GM21390 (cell line): ENCODE results near the gene GOLGA8K.
"Not testable (repeated sequence)": the region's sequence is repeated elsewhere in the genome, so short reads cannot be mapped to it uniquely, and the experiment has no call there.

ENCODE experiments used
- ATAC-seq: cut with Tn5 transposase; IDR thresholded peaks from one replicate; pipeline ENCODE4 v1.9.1; 2021; ENCODE audit not compliant: unreplicated experiment

GOLGA8K gene

DNA sequence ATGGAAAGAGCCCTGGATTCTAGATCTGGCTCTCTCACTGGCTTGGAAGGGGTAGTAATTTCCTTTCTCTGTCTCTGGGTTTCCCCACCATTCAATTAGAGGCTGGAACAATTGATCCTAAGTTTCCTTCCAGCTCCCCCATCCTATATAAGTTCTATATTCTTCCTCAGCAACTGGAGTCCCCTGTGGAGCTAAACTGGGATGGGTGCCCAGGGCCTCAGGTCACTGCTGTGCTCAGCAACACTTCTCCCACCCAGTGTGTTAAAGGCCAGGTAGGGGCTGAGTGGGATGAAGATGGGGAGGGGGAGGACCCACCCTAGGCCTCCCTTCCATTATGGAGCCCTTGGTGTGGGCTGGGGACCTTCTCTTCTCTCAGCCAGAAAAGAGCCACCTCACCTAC is 46.2 kb downstream of the GOLGA8K start:
- ATAC-seq = not testable (repeated sequence)

DNA sequence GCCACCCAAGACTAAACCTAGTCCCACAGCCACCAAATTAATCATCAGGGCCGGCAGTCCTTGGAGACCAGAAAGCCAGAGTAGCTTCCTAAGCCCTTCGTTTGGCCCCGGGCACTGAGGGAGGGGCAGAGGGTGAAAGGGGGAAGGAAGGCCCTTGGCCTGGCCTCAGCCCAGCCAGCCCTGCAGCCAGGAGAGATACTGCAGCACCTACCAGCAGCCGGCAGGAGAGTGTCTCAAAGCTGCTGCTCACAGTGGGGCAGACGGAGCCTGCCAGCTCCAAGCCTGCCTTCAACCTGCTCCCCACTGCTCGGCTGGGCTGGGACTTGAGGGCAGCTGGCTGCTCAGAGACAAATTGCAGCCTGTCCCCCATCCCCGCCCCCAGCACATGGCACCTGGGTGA is 50.3 kb downstream of the GOLGA8K start:
- ATAC-seq = not testable (repeated sequence)

DNA sequence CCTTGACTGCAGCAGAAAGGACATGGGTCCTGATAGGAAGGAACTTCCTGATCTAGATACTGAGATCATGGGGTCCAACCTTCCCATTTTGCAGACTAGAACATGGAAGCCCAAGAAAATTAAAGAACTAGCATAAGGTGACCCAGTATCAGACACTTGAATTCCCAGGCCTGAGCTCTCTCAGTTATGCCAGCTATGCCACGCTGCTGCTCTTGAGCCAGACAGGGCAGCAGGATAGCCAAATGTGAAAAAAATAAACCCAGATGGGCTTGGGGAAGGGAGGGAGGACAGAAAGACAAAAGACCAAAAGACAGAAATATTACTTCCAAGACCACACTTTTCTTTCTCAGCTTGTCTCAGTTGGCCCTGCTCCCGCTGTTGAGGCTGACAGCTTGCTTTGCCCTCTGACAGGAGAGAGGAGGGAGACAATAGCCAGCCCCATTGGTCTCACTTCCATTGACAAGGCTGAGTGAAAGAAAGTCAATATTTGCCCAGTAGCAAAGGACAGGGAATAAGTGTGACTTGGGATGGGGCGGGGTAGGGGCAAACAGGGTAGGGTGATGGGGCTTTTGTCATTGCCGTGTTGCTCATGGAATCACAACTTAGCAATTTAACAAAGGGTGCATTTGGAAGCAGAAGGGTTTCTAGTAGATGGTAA is 52.4 kb downstream of the GOLGA8K start:
- not testable (repeated sequence) for ATAC-seq

DNA sequence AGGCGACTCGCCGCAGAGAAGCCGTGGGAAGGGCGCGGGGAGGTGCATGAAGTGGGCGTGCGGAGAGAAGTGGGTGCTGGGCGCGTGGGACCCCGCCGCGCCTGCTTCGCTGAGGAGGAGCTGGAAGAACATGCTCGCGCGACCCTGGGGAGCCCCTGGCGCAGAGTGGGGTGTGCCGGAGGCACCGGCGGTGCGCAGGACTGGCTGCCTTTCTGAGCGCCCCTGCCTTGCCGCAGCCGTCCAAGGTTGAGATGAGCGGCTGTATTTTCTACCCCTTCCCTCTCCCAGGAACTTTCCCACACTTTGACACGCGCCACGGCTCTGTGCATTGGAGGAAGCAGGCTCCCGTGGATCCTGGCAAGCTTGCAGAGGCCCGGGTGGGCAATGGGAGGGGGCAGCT is 56.1 kb downstream of the GOLGA8K start:
- not testable (repeated sequence) for ATAC-seq

DNA sequence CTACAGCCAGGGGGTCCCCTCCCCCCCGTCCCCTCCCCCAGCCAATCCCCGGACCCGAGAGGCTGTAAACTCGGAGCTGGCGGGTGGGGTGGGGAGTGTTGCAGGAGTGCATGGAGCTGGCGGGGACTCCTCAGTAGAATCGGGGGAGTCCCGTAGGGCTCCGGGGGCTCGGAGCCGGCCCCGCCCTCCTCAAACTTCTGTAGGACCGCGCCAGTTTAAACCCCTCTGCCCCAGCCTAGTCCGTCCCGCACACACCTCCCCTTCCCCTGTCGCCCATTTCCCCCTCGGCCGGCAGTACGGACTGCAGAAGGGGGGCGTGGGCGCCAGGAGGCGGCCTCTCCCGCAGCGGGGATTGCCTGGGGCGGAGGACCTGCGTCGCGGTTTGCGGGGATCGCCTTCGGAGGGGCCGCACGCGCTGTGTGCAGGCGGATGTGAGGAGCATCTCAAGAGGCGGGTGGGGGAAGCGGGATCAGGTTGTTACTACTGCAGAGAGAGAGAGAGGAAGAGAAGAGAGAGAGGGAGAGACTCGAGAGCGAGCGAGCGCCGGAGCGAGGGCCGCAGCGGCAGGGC is 57.0 kb downstream of the GOLGA8K start:
- ATAC-seq = not testable (repeated sequence)

DNA sequence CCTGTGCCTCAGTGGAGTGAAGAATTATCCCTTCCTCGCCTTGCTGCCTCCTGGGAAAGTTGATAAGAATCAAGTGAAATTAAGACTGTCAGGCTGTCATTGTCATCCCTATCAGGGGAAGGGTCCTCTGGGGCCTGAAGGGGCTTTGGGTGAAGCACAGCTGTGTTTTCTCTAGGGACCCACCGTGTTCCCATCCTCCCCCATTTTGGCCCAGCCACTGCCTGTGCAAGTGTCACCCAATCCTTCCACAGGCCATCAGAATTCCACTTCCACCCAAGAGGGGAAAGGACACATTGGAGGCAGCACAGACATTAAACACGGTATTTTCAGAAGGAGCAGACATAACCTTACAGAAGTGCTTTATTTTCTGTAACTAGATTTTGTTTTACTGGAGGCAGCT is 59.2 kb downstream of the GOLGA8K start:
- ATAC-seq = not testable (repeated sequence)
